HG02840 (cell line): ENCODE results near the gene IGLON5.

Source experiments
- ATAC-seq: cut with Tn5 transposase; IDR thresholded peaks from one replicate; pipeline ENCODE4 v1.9.1; 2021; ENCODE audit warnings: mild to moderate bottlenecking, moderate library complexity, moderate number of reproducible peaks; ENCODE audit not compliant: unreplicated experiment, low FRiP score

IGLON5 gene

DNA sequence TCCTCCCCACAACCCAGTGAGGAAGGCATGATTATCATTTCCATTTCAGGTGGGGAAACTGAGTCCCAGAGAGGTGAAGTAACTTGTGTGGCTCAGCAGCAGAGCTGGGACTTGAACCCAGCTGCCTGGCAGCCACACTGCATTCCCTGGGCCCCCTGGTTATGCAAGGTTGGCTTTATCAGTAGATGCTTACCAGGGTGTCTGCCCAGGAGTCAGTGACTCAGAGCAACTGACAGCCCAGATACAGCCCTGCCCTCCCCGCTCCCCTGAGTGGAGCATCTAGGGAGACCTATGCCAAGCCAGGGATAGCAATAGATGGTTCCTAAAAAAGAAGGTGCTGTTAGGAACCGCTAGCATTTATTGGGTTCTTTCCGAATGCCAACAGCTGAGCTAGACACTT lies 5.9 kb downstream of the IGLON5 start:
- ATAC-seq, result no peak

DNA sequence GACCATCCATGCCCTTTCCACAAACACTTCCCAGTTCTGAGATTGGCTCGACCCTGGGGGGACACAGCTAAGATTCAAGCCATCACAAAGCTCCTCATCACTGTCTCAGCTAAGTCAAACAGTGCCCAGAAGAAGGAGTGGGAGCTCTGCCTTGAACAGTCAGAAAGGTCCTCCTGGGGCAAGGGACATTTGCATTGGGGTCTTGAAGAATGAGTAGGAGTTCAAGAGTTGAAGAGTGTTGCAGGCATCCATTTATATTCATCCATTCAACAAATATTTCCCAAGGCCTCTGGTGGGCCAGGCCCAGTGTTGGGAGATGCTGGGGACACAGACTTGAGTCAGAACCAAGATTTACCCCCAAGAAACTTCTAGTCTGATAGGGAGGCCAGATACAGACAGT lies 6.5 kb downstream of the IGLON5 start:
- ATAC-seq, result no peak

DNA sequence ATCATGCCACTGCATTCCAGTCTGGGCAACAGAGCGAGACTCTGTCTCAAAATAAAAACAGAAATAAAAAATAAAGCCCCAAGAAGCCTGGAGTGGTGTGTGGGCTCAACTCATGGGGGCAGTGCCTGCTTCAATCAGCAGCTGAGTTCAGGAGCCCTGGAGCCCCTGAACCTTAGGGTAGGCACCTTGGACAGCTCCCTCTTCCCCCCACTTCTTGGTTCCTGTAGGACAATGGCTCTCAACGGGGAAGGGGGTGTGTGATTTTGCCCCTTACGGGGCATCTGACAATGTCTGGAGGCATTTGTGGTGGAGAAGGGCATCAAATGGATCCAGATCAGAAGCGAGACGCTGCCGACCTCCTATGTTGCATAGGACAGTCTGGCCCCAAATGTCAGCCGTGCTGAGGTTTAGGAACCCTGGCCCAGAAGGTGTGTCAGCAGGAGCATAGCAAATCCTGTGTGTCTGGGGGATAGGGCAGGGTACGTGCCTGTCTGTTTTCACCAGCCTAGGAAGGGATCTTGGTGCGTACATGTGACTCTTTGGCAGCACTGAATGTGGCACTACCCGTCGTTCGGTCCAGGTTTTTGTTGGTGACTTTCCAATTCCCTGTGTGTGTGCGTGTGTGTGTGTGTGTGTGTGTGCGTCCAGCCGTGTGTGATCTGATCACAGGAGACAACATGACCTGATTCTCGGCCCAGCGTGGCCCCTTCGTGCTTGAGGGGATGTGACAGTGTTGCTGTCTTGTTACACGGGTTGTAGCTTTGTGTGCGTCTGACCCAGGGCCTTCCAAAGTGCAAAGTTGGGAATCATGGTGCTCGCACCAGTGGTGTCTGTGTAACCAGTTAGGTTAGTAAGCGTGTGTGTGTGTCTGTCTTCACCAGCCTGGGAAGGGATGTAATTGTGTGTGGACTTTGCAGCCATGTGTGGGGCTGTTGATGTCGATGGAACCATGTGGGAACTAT lies 7.5 kb downstream of the IGLON5 start:
- no peak for ATAC-seq

DNA sequence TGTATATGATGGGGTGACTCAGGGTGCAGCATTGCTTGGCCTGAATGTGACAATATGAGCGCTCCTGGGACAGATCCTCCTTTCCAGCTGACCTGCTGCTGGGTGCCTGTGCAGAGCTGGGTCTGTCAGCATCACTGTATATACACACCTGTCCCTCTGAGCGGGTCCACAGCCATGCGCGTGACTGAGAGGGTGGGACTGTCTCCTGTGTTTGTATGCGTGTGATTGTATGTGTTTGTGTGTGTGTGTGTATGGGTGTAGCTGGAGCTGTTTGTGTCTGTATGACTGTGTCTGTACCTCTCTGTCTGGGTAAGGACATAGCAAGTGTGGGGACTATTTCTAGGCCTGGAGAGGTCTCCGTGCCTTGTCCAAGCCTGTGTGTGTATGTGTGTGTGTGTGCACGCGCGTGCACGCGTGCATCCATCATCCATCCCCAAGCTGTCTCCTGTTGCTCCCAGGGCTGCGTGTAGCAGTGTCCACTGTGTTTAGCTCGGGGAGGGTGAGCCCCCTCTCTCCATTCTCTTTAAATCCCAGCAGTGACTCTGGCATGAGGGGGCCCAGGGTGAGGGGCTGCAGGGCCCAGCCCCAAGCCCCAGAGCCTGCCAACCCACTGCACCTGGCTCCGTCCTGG lies 8.3 kb downstream of the IGLON5 start:
- ATAC-seq, result no peak

DNA sequence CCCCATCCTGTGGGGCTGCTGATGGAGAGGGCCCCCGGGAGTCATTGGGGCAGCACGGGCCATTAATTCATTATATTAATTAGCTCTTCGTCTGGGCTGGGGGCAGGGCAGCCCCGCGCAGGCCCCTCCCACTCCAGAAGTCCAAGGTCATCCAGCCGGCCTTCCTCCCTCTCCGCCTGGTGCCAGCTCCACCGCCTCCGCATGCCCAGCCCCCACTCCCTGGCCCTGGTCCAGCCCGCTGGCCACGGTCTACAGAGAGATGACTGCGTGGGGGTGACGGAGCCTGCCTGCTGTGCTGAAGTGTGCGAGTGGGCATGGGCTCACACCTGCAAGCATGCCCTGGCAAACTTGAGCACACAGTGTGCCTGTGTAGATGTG lies 8.8 kb downstream of the IGLON5 start:
- ATAC-seq, result no peak

DNA sequence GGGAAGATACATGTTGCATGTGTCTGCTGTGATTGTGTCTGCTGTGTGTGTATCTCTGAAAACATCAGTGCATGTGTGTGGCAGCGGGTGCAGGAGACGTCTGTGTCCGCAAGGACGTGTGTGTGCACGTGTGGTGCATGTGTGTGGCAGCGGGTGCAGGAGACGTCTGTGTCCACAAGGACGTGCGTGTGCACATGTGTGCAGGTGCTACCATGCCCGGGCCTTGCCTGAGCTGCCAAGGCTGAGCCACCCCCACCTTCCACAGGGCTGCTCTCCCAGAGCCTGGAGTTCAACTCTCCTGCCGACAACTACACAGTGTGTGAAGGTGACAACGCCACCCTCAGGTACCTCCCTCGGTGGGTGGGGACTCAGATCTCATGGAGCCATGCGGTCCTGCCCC lies 10.4 kb downstream of the IGLON5 start:
- no peak for ATAC-seq

DNA sequence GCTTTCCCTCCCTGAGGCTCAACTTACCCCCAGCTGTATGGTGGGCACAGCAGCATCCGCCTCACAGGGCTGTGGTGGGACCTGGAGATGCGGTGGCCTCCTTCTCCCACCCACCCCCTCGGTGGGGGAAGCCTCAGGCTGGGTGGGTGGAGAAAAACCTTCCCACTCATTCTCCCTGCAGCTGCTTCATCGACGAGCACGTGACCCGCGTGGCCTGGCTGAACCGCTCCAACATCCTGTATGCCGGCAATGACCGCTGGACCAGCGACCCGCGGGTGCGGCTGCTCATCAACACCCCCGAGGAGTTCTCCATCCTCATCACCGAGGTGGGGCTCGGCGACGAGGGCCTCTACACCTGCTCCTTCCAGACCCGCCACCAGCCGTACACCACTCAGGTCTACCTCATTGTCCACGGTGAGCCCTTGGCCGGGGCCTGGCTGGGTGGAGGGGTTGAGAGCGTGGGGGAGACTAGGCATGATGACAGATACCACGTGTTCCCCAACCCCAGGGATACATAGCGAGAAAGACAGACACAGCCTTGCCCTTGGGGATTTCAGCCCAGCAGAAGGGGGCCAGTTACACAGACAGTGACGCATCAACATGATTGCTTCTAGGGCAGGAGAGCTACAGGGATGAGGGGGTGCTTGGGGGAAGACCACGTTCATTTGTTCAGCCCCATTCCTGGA lies 12.2 kb downstream of the IGLON5 start:
- no peak for ATAC-seq

DNA sequence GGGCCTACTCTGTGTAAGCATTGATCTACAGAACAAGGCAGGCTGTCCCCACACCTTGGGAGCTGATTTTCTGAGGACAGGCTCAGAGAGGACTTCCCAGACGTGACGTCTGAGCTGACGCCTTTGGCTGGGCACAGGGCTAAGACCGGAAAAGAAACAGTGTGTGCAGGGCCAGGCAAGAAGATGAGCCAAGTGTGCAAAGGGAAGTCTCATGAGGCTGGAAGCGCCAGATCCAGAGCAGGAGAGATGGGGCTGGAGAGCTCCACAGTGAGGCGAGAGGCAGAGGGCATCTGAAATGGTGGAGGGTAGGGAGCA lies 12.7 kb downstream of the IGLON5 start:
- ATAC-seq, result no peak

DNA sequence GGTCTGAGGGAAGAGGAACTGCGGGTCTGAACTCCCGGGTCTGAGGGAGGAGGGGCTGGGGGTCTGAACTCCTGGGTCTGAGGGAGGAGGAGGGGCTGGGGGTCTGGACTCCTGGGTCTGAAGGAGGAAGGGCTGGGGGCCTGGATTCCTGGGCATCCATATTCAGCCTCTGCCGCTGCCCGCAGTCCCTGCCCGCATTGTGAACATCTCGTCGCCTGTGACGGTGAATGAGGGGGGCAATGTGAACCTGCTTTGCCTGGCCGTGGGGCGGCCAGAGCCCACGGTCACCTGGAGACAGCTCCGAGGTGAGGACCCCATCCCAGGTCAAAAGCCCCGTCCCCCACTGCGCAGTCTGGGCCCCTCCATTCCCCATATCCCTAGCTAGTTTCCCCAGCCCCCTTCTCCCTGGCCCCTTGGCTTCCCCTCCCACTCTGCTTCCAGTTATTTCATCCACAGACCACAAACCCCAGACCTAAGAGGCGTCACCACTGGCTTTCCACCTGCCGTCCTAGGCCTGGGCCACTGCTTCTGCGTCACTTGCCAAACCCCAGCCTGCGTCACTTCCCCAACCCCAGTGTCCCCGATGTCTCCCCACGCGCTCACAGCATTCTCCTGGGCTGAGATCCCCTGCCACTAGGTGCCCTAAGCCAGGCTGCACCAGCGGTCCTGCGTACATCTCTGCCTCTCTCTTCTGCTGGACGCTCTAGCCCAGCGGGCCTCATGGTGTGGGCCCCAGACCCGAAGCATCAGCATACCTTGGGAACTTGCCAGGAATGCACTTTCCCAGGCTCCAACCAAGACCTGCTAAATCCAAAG lies 13.9 kb downstream of the IGLON5 start:
- no peak for ATAC-seq

DNA sequence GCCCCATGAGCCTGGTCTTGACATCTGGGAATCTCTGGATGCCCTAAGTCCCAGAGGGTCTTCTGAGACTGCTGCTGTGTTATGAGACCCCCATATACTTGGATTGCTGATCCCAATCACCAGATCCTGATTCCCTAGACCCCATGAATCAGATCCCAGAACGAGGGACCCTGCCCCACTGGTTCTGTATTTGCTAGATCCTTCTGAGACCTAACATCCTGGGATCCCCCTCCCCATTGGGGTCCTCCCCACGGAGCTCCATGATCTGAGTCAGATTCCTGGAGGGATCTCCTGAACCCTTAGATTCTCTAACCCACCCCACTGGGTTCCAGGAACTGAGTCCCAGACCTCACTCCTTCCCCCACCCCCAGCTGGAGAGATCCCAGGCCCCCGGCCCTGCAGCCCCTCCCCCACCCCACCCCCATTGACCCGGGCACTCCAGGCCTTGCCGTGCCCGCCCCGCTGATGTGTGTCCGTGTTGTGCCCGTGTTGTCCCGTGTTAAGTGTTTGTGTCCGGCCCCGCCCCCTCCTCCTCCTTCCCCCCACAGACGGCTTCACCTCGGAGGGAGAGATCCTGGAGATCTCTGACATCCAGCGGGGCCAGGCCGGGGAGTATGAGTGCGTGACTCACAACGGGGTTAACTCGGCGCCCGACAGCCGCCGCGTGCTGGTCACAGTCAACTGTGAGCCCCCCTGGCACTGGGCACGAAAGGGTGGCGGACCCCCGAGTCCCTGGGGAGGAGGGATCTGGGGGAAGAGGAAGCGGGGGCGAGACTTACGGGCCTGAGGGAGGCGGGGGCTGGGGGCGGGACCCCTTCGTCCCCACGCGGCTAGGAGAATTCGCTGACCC lies 15.0 kb downstream of the IGLON5 start:
- ATAC-seq, result no peak

DNA sequence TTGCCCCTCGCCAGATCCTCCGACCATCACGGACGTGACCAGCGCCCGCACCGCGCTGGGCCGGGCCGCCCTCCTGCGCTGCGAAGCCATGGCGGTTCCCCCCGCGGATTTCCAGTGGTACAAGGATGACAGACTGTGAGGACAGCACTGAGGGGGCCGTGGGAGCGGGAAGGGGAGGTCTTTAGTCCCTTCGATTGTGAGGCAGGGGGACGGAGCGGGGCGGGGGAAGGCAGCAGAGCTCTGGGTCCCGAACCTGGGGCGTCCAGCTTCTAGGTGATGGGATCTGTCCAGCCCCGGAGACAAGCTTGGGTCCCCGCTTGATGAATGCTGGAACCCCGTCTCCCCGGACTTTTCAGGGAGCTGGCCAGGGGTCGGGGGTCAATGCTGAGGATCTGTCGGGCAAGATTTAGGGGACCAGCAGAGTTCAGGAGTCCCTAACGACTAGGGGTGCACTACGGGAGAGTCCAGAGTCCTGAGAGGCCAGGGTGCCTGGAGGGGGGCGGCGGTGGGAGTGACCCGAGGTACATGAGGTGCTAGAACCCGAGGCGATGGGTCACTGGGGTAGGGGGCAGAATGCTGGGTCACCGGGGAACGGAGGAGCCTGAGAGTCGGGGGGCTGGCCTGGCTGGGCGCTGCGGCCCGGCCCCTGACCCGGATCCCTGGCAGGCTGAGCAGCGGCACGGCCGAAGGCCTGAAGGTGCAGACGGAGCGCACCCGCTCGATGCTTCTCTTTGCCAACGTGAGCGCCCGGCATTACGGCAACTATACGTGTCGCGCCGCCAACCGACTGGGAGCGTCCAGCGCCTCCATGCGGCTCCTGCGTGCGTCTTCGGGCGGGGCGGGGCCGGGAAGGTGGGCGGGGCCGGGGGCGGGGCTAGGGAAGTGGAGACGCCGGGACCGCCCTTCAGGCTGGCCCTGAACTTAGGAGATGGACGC lies 15.9 kb downstream of the IGLON5 start:
- ATAC-seq, result no peak

DNA sequence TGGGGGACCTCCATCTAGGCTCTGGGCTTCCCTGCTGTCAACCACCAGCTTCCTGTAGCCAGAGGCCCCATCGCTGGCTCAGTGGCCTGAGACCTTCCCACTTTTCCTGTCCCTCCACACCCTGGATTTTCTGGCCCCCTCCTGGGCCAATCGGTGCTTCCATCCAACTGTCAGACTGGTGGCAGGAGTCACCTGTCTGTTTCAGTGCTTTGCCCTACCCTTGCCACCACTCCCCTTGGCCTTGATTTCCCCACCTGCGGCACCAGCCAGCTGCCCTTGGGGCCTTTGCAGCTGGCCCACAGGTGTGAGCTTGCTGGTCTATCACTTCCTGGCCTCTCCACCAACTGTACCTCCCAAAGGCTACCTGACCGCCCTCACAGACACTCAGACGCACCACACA lies 18.0 kb downstream of the IGLON5 start:
- no peak for ATAC-seq

DNA sequence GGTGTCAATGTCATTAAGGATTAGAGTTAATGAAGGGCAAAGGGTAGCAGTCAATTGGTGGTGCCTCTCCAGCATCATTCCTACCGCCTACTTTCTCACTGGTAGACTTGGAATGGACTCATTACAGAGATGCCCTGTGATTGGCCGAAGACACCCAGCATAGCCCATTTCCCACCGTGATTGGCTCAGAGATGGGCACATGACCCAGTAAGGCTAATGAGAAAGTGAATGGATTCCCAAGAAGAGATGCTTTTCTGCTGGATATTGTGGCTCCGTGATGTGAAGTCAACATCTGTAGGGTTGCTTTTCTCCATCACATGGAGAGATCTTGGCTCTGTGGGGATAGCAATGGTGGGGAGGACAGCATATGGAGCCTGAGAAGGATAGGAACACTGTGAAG lies 18.9 kb downstream of the IGLON5 start:
- ATAC-seq, result no peak

DNA sequence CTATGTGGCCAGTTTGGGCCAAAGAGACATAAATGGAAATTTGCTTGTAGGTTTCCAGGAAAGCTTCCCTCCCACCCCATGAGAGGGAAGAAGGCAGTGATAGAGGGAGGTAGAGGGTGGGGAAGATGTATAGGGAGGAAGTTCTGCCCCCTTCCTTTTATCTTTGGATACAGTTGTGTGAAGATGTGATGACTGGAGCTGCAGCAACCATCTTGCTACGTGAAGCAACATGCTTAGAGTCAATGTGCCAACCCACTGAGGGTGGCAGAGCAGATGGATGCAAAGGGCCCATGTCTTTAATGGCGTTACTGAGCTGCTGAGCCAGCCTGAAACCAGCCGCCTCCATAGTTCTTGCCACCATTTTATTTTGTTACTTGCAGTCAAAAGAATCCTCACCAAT lies 19.7 kb downstream of the IGLON5 start:
- no peak for ATAC-seq

DNA sequence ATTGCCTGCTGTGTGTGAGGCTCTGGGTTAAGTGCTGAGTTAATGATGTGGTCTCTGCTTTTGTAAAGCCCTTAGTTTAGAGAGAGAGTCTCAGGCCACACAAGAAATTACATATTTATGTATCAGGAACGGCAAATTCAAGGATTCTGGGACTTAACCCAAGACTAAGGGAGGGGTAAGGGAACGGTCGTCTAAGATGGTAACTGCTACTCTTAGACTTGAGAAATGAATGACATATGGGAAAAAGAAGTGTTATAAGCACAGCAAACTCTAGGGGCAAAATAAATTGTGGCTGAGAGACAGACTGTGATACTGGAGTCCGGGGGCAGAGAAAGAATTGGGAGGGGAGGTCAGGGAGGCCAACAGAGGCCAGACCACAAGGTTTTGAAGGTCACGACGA lies 20.3 kb downstream of the IGLON5 start:
- ATAC-seq, result no peak

DNA sequence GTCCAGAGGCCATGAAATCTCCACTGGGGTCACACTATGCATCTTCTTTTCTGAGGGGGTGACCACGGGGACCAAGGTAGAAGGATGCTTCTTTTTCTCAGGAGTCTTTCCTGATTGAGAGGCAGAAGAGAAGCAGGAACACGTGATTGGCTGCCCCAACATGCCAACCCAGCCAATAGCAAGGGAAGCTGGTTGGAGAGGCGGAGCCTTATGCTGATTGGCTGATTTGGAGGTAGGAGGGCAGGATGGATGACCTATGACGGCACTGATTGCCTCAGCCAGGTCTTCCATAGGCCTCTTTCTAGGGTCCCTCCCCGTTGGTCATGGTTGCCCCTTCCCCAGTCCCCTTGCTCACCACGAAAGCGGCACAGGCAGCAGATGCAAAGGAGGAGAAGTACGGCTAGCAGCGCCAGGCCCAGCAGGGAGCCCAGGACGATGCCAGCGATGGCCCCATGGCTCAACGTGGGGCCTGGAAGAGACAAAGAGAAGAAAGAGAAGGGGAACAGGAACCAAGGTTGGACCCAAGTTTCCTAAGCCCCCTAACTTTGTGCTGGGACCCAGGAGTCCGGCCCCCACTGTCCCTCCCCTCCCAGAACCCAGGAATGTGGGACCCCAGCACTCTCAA lies 22.5 kb downstream of the IGLON5 start:
- ATAC-seq, result no peak

DNA sequence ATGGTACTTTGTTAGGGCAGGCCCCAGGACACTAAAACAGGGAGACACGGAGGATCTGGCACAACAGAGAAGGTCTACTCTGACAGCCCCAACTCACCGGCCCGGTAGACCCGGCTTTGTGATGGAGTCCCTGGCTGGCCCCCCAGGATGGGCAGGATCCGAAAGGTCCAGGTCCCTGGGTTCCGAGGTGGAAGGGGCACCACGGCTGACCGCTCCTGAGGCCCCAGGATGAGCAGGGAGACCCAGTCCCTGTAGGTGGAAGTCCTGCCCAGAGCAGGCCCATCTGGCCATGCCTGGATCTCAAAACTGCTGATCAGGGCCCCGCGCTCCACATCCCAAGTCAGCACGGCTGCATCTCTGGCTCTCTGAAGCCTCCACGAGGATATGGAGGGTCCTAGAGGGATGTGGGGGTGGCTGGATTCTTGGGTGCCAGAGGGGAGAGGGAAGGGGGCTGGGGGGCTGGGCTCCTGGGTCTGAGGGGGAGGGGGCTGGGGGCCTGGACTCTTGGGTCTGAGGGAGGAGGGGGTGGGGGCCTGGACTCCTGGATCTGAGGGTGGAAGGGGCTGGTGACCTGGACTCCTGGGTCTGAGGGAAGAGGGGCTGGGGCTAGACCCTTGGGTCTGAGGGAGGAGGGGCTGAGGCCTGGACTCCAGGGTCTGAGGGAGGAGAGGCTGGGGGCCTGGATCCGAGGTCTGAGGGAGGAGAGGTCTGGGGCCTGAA lies 25.9 kb downstream of the IGLON5 start:
- ATAC-seq, result no peak
